Right renal pelvis (tissue), 4 donors: Measurements from ENCODE around the gene ALPI. TPM values are rescaled to one million over a fixed set of nuclear protein-coding genes. Genes with fewer than 3 reads are reported as not detected.
"Not testable (repeated sequence)": the region's sequence is repeated elsewhere in the genome, so short reads cannot be mapped to it uniquely, and the experiment has no call there.

ENCODE experiments used
- DNase-seq, 4 donors: peaks; one replicate each; pipeline ENCODE4 v3.0.0-alpha.2; 2013; ENCODE audit warnings: low read depth in 4 of 4, low spot score in 3 of 4, missing footprints in 1 of 4
- polyA plus RNA-seq, 4 donors: library from polyadenylated mRNA; unstranded; fragments of 120-200 nt; gene quantifications; one replicate each; pipeline ENCODE4 v1.2.1, GENCODE V29; 2013; ENCODE audit not compliant: insufficient read length in 4 of 4

Gene ALPI
- polyA plus RNA-seq, 4 donors: 0.06 to 0.10 TPM; not detected in 2

GRCh38 chr2:232441147-232441651 lies 14.8 kb upstream of the ALPI start:
- DNase-seq: no peak

GRCh38 chr2:232441922-232442321 lies 14.0 kb upstream of the ALPI start:
- DNase-seq: not testable (repeated sequence)

- DNase-seq: not testable (repeated sequence)
Observed at GRCh38 chr2:232442431-232442830, 13.5 kb upstream of the ALPI start.

- DNase-seq: not testable (repeated sequence)
Observed at GRCh38 chr2:232443047-232443446, 12.9 kb upstream of the ALPI start.

GRCh38 chr2:232443669-232444408 lies 12.1 kb upstream of the ALPI start:
- not testable (repeated sequence) for DNase-seq

- no peak for DNase-seq
Observed at GRCh38 chr2:232444409-232445148, 11.4 kb upstream of the ALPI start.

GRCh38 chr2:232445149-232445885 lies 10.6 kb upstream of the ALPI start:
- DNase-seq: not testable (repeated sequence)

- DNase-seq: not testable (repeated sequence)
Observed at GRCh38 chr2:232446266-232446777, 9.6 kb upstream of the ALPI start.

- DNase-seq: no peak
Observed at GRCh38 chr2:232447091-232447620, 8.8 kb upstream of the ALPI start.

GRCh38 chr2:232447638-232448303 lies 8.2 kb upstream of the ALPI start:
- no peak for DNase-seq

- no peak for DNase-seq
Observed at GRCh38 chr2:232448304-232448690, 7.7 kb upstream of the ALPI start.

- DNase-seq: no peak
Observed at GRCh38 chr2:232449964-232450363, 6.0 kb upstream of the ALPI start.

- not testable (repeated sequence) for DNase-seq
Observed at GRCh38 chr2:232451645-232452044, 4.3 kb upstream of the ALPI start.

GRCh38 chr2:232454630-232455029 lies 1.3 kb upstream of the ALPI start:
- DNase-seq: no peak

GRCh38 chr2:232456296-232457120 lies 555 bp downstream of the ALPI start:
- no peak for DNase-seq

GRCh38 chr2:232457121-232458011 lies 1.4 kb downstream of the ALPI start:
- DNase-seq: no peak

GRCh38 chr2:232458051-232458660 lies 2.2 kb downstream of the ALPI start:
- DNase-seq: no peak
